ENCODE data around the gene KMT2C. TPM values are rescaled to one million over a fixed set of nuclear protein-coding genes. Genes with fewer than 3 reads are reported as not detected.

Gene KMT2C
- total and polyA plus RNA-seq, 2 of the 8 experiments (the other 6 are each of a cell fraction or from before 2014, with no cell fraction given) = 9.1 to 40.8 TPM

DNA sequence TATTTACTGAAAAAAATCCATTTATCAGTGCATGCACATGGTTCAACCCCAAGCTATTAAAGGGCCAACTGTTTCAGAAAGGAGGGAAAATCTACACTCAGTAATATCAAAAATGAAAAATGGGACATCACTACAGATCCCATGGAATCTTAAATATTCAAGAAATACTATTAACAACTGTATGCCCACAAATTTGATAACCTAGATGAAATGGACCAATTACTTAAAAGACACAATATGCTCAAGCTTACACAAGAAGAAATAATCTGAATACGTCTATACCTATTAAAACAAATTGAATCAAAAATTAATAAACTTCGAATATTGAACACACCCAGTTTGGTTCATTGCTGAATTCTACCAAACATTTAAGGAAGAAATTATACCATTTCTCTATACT is 87.9 kb downstream of the KMT2C start:
- H3K27me3 ChIP-seq (replicated peaks in 1 of 4; ENCODE audit: control insufficient read depth in 3 of 4, extremely low read depth in 1 of 4, insufficient read depth in 3 of 4, low read length in 3 of 4) = no peaks in the 10 kb centered on the region
- DNase-seq (ENCODE audit: low read depth in 1 of 2, low spot score in 2 of 2) = no peak
- H3K56ac ChIP-seq (replicated peaks; ENCODE audit: insufficient read length, low read depth, low read length) = no peak overlapping the region
- no peaks in the 10 kb centered on the region for H3K4me1 ChIP-seq (replicated peaks in 1 of 4; ENCODE audit: control insufficient read depth in 3 of 4, insufficient read depth in 4 of 4, low read length in 3 of 4)
- H3K9me3 ChIP-seq (ENCODE audit: insufficient read depth in 2 of 2, low read depth in 1 of 2, low read length in 1 of 2) = no peaks in the 10 kb centered on the region
- H3K9ac ChIP-seq (replicated peaks in 1 of 4; ENCODE audit: extremely low read depth in 1 of 4, low read depth in 3 of 4, low read length in 3 of 4) = no peak overlapping the region
- ChIA-PET CTCF (ENCODE audit: partially characterized antibody) (interaction anchor here (0.6 kb wide), 1 partner anchor 272 kb away, joined by 3 read pairs; no protein-coding TSS in a partner anchor), POLR2A (ENCODE audit: partially characterized antibody) (no interaction called here)
- H3K23ac ChIP-seq (ENCODE audit: insufficient read length) = no peak overlapping the region
- peaks cover 0 to 25% of the 10 kb centered on the region in 2 experiments; a peak in 2 of 4 replicates for H3K79me2 ChIP-seq (ENCODE audit: control insufficient read depth in 1 of 2, insufficient read depth in 2 of 2, low read length in 2 of 2)
- H2BK12ac ChIP-seq (ENCODE audit: low read depth, low read length) = no peak overlapping the region
- H3K79me1 ChIP-seq (ENCODE audit: low read depth, low read length) = peaks cover 3% of the 10 kb centered on the region
- H3K4me2 ChIP-seq (ENCODE audit: insufficient read depth in 1 of 2, low read depth in 2 of 2, low read length in 2 of 2) = no peak overlapping the region
- peaks cover 0 to 10% (median 0%) of the 10 kb centered on the region in 4 experiments; a peak in 2 of 8 replicates for H3K36me3 ChIP-seq (ENCODE audit: control insufficient read depth in 2 of 4, insufficient read depth in 4 of 4, low read length in 3 of 4)
- H3K27ac ChIP-seq (ENCODE audit: low read depth, low read length) = no peak overlapping the region
- no peak overlapping the region for H3K14ac ChIP-seq (ENCODE audit: insufficient read length)
- no peak overlapping the region for H3K4ac ChIP-seq (replicated peaks; ENCODE audit: insufficient read length, low read depth, low read length)
- H2BK120ac ChIP-seq (replicated peaks; ENCODE audit: low read depth, low read length) = no peak overlapping the region
- H4K91ac ChIP-seq (replicated peaks; ENCODE audit: insufficient read length, low read length) = no peak overlapping the region
- no peaks in the 10 kb centered on the region for H3K23me2 ChIP-seq (ENCODE audit: low read depth, low read length)
- no peak overlapping the region for H2AFZ ChIP-seq (ENCODE audit: low read length)
- no peak overlapping the region for H3K18ac ChIP-seq (ENCODE audit: extremely low read depth, low read length)
- no peak overlapping the region for H4K5ac ChIP-seq (ENCODE audit: insufficient read length, low read depth, low read length)
- no peak overlapping the region for H2AK5ac ChIP-seq (ENCODE audit: low read depth, low read length)
- 86% methylated on average over 2 of the region's 2 CpGs; no CpG with 5 or more reads in 1 of the 2 experiments for WGBS, 2 experiments (ENCODE audit: extremely low coverage in 1 of 2, insufficient coverage in 1 of 2, insufficient read length in 1 of 2, insufficient replicate concordance in 2 of 2, low coverage in 1 of 2, low lambda C conversion rate in 2 of 2, missing lambda C conversion rate in 1 of 2)
- no peak overlapping the region for H4K8ac ChIP-seq (ENCODE audit: extremely low read depth, insufficient read depth, low read length)
- H2BK15ac ChIP-seq (ENCODE audit: low read length) = no peak overlapping the region
- H2BK20ac ChIP-seq (ENCODE audit: low read length) = no peak overlapping the region
- H2BK5ac ChIP-seq (ENCODE audit: low read depth, low read length) = no peak overlapping the region
- H4K20me1 ChIP-seq (replicated peaks in 1 of 2; ENCODE audit: control insufficient read depth in 1 of 2, insufficient read depth in 2 of 2, low read length in 2 of 2) = peaks cover 0 to 1% of the 10 kb centered on the region in 2 experiments
- H3K4me3 ChIP-seq (ENCODE audit: extremely low read depth in 1 of 4, insufficient read depth in 2 of 4, low read depth in 3 of 4, low read length in 4 of 4) = no peak overlapping the region
- FAIRE-seq = no peak
- no peak for TF ChIP-seq SIN3A (conservative IDR thresholded peaks at IDR 0.05 in 1 of 2, IDR thresholded peaks at IDR 0.05 in 1 of 2; ENCODE audit: low read depth in 1 of 2, low read length in 2 of 2)

Data from H1 (cell line).